MCF 10A (cell line): ENCODE measurements around the gene POLR2F. TPM values are rescaled to one million over a fixed set of nuclear protein-coding genes. Genes with fewer than 3 reads are reported as not detected.
"Not testable (repeated sequence)": the region's sequence is repeated elsewhere in the genome, so short reads cannot be mapped to it uniquely, and the experiment has no call there.

Experiments
- BruUV-seq: library from RNA; stranded (reverse); fragments of 400-500 nt; replicated peaks from 2 replicates; lab custom pipeline; 2021; lab: Mats Ljungman, UMichigan
- CTCF ChIA-PET: fragments of 300-600 bp; sonication (Branson Sonifier 250); formaldehyde crosslinking; extraction: SDS; loops from one replicate; lab custom pipeline; 2021; ENCODE audit warnings: antibody characterized with exemption, inconsistent platforms; lab: Yijun Ruan, JAX
- POLR2A ChIA-PET: fragments of 300-600, 350-650 bp; sonication (Branson Sonifier 250); formaldehyde crosslinking; extraction: SDS; loops from one replicate; lab custom pipeline; 2020; ENCODE audit warnings: antibody characterized with exemption, inconsistent platforms; lab: Yijun Ruan, JAX
- DNase-seq: peaks from one replicate; pipeline ENCODE4 v3.0.0-alpha.2; 2018; ENCODE audit not compliant: unreplicated experiment
- H3K27ac Mint-ChIP-seq: one replicate; pipeline ENCODE4 v1.8.0; 2022; ENCODE audit warnings: mild to moderate bottlenecking, low read depth, mixed read lengths; ENCODE audit not compliant: unreplicated experiment
- H3K27me3 Mint-ChIP-seq: one replicate; pipeline ENCODE4 v1.8.0; 2022; ENCODE audit warnings: mixed read lengths; ENCODE audit not compliant: insufficient read depth, unreplicated experiment
- H3K36me3 Mint-ChIP-seq: one replicate; pipeline ENCODE4 v1.8.0; 2022; ENCODE audit warnings: mild to moderate bottlenecking, moderate library complexity, mixed read lengths; ENCODE audit not compliant: insufficient read depth, unreplicated experiment
- H3K4me1 Mint-ChIP-seq: one replicate; pipeline ENCODE4 v1.8.0; 2022; ENCODE audit warnings: mixed read lengths; ENCODE audit not compliant: insufficient read depth, unreplicated experiment
- H3K4me3 Mint-ChIP-seq: one replicate; pipeline ENCODE4 v1.8.0; 2022; ENCODE audit warnings: mild to moderate bottlenecking, moderate library complexity, mixed read lengths; ENCODE audit not compliant: unreplicated experiment
- H3K9me3 Mint-ChIP-seq: one replicate; pipeline ENCODE4 v1.8.0; 2022; ENCODE audit warnings: mixed read lengths; ENCODE audit not compliant: unreplicated experiment
- intact Hi-C: fragments of 100-400 bp; cut with micrococcal nuclease; formaldehyde crosslinking; loops from 2 replicates; pipeline ENCODE4 v1.14.1; 2022
- total RNA-seq: library from RNA; stranded (reverse); gene quantifications from 2 replicates; pipeline ENCODE4 v1.2.3, GENCODE V29; 2022
- TF ChIP-seq, protein P1 (sequence below): fragments of 200-600 bp; IDR thresholded peaks from one replicate; pipeline ENCODE4 v1.8.0; 2022; ENCODE audit warnings: antibody characterized with exemption, mild to moderate bottlenecking; ENCODE audit not compliant: unreplicated experiment

The POLR2F gene
- total RNA-seq, 1 experiment from 2014 or later, result 87.5 TPM

GRCh38 chr22:37947142-37947795, 6.2 kb upstream of the POLR2F start:
- H3K4me1 Mint-ChIP-seq, H3K27ac Mint-ChIP-seq, H3K9me3 Mint-ChIP-seq, DNase-seq, BruUV-seq, H3K4me3 Mint-ChIP-seq, H3K27me3 Mint-ChIP-seq, intact Hi-C loops: not testable (repeated sequence)
- peaks cover 37% of the 10 kb centered on the region for H3K36me3 Mint-ChIP-seq
- ChIA-PET POLR2A (interaction anchor here (0.6 to 0.9 kb wide), 3 partner anchors 9 to 254 kb away, joined by 3 to 4 read pairs (median 3); partner anchors contain the start of gene MICALL1), CTCF (interaction anchor here (1.0 kb wide), 1 partner anchor 12 kb away, joined by 5 read pairs; no protein-coding TSS in a partner anchor)

- TF ChIP-seq, protein P1, sequence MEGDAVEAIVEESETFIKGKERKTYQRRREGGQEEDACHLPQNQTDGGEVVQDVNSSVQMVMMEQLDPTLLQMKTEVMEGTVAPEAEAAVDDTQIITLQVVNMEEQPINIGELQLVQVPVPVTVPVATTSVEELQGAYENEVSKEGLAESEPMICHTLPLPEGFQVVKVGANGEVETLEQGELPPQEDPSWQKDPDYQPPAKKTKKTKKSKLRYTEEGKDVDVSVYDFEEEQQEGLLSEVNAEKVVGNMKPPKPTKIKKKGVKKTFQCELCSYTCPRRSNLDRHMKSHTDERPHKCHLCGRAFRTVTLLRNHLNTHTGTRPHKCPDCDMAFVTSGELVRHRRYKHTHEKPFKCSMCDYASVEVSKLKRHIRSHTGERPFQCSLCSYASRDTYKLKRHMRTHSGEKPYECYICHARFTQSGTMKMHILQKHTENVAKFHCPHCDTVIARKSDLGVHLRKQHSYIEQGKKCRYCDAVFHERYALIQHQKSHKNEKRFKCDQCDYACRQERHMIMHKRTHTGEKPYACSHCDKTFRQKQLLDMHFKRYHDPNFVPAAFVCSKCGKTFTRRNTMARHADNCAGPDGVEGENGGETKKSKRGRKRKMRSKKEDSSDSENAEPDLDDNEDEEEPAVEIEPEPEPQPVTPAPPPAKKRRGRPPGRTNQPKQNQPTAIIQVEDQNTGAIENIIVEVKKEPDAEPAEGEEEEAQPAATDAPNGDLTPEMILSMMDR, result no peak
- no peak for DNase-seq
- H3K9me3 Mint-ChIP-seq, result no peaks in the 10 kb centered on the region
Observed at GRCh38 chr22:37951305-37951704, 2.2 kb upstream of the POLR2F start.

DNA sequence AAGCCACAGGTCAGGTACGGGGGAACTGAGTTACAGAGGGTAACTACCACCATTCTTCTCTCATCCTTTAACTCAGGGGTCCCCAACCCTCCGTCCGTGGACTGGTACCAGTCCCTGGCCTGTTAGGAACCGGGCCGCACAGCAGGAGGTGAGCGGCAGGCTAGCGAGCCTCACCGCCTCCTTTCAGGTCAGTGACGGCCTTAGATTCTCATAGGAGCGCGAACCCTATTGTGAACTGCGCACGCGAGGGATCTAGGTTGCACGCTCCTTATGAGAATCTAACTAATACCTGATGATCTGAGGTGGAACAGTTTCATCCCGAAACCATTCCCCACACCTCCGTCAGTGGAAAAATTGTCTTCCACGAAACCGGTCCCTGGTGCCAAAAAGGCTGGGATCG, 870 bp upstream of the POLR2F start:
- H3K27me3 Mint-ChIP-seq, H3K9me3 Mint-ChIP-seq, DNase-seq, BruUV-seq: not testable (repeated sequence)
- peaks cover 13% of the 10 kb centered on the region for H3K4me1 Mint-ChIP-seq
- peak overlapping the region; percentile 84 for H3K27ac Mint-ChIP-seq
- intact Hi-C loops, result loop anchor here (1.0 kb wide), 1 partner anchor 18 kb away; no protein-coding TSS in a partner anchor
- POLR2A ChIA-PET, result interaction anchor here (0.7 to 3.9 kb wide), 8 partner anchors 10 to 319 kb away, joined by 3 to 27 read pairs (median 9); partner anchors contain the start of genes ANKRD54 and GCAT
- peak overlapping the region; percentile 76 for H3K4me3 Mint-ChIP-seq
- peaks cover 32% of the 10 kb centered on the region for H3K36me3 Mint-ChIP-seq
- CTCF ChIA-PET, result interaction anchor here (0.9 to 1.5 kb wide), 4 partner anchors 19 to 87 kb away, joined by 3 to 6 read pairs (median 4); partner anchors contain the start of gene MICALL1

More at GRCh38 chr22:37951305-37951704, 2.2 kb upstream of the POLR2F start:
- no TSS peak for BruUV-seq
- Mint-ChIP-seq H3K36me3 (peaks cover 24% of the 10 kb centered on the region), H3K4me3 (no peak overlapping the region), H3K4me1 (peaks cover 12% of the 10 kb centered on the region), H3K27me3 (no peaks in the 10 kb centered on the region), H3K27ac (no peak overlapping the region)
- POLR2A ChIA-PET, result interaction anchor here (2.5 to 3.9 kb wide), 2 partner anchors 43 to 54 kb away, joined by 7 to 27 read pairs; no protein-coding TSS in a partner anchor
- intact Hi-C loops, result no loop called here
- CTCF ChIA-PET, result interaction anchor here (0.7 to 1.6 kb wide), 2 partner anchors 13 to 26 kb away, joined by 3 to 5 read pairs; no protein-coding TSS in a partner anchor

GRCh38 chr22:37953062-37953436, 450 bp upstream of the POLR2F start:
- POLR2A ChIA-PET, result interaction anchor here (0.7 to 3.9 kb wide), 17 partner anchors 10 to 294 kb away, joined by 3 to 32 read pairs (median 7); partner anchors contain the start of genes ANKRD54, GCAT, MICALL1 and PDXP
- H3K4me1 Mint-ChIP-seq, result peaks cover 17% of the 10 kb centered on the region
- no peaks in the 10 kb centered on the region for H3K9me3 Mint-ChIP-seq
- H3K27me3 Mint-ChIP-seq, result no peaks in the 10 kb centered on the region
- no TSS peak for BruUV-seq
- CTCF ChIA-PET, result interaction anchor here (0.6 to 2.1 kb wide), 7 partner anchors 19 to 88 kb away, joined by 3 to 10 read pairs (median 4); no protein-coding TSS in a partner anchor
- peak overlapping the region; percentile 84 for H3K27ac Mint-ChIP-seq
- peak overlapping the region; percentile 76 for H3K4me3 Mint-ChIP-seq
- TF ChIP-seq, protein P1, result no peak
- intact Hi-C loops, result loop anchor here (1.0 kb wide), 1 partner anchor 19 kb away; no protein-coding TSS in a partner anchor
- no peak for DNase-seq
- peaks cover 36% of the 10 kb centered on the region for H3K36me3 Mint-ChIP-seq
